ENCODE results near the gene GRK3.
A peak's percentile ranks its signal among the peaks of the same experiment; 100 is the strongest.
"Not testable (repeated sequence)": the region's sequence is repeated elsewhere in the genome, so short reads cannot be mapped to it uniquely, and the experiment has no call there.

The GRK3 gene

DNA sequence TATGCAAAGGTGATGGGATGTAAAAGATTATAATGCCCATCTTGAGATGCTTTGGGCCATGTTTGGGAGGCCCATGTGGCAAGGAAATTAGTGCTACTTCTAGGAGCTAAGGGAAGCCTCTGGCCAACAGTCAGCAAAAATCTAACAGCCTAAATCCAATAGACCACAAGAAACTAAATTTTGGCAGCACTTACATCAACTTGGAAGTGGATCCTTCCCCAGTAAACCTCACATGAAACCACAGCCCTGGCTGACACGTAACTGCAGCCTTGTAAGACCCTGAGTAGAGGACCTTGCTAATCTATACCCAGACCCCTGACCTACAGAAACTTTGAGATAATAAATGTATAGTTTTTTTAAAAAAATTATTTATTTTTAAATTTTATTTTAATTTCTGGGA, 13.1 kb upstream of the GRK3 start:
- DNase-seq = no peak

DNA sequence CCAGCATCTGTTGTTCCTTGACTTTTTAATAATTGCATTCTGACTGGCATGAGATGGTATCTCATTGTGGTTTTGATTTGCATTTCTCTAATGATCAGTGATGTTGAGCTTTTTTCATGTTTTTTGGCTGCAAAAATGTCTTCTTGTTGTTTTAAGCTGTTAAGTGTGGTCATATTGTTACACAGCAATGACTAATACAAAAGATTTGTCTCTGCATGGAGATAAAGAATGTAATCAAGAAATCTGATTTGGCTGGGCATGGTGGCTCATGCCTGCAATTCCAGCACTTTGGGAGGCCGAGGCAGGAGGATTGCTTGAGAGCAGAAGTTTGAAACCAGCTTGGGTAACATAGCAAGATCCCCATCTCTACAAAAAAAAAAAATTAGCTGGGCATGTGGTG, 12.1 kb upstream of the GRK3 start:
- DNase-seq = not testable (repeated sequence)

DNA sequence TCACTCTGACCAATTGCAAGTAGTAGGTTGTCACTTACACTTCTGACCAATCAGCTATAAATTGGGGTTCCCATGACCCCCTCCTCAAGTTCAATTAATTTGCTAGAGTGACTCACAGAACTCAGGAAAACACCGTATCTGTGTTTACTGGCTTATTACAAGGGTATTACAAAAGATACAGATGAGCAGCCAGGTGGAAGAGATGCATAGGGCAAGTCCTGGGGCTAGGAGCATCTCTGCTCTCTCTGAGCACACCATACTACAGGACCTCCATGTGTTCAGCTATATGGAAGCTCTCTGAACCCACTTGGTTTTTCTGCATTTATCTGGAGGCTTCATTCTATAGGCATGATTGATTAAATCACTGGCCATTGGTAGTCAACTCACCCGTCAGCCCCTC, 11.3 kb upstream of the GRK3 start:
- no peak for DNase-seq

DNA sequence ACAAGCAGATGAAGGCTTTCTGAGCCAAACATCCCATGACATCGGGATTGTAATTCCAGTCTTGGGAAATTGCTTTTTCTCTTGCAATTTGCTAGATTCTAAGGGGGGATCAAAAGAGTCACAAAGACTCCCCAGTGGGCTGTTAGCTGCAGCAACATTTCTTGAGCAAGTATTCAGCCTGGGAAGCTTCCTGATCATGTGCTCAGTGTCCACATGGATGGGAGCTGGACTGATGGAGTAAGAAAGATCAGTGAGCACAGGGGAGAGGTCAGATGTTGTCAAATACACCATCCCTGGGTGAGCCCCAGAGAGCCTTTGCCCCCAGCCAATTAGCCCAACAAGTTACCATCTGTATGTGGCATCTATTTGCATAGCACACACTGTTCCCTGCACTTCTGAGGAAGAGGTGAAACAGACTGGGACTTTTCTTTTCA, 10.2 kb upstream of the GRK3 start:
- DNase-seq = peak in 2 of 4 experiments; percentile 17 to 24

DNA sequence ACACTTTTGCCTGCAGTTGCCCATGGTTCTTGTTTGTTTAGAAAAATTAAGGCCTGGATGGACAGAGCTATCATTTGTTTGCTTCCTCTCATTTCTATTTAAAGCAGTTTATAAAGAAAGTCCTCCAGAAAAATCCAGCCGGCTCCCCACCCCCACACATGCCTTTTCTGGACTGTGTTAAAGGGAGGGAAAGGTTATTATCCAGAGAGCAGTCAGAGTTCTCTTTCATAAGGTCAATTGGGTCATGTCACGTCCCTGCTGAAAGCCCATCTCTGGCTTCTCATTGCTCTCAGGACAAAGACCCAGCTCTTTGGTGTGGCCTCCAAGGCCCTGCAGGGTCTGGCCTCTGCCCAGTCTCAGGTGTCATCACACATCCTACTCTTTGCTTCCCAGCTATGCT, 9.8 kb upstream of the GRK3 start:
- DNase-seq = no peak

DNA sequence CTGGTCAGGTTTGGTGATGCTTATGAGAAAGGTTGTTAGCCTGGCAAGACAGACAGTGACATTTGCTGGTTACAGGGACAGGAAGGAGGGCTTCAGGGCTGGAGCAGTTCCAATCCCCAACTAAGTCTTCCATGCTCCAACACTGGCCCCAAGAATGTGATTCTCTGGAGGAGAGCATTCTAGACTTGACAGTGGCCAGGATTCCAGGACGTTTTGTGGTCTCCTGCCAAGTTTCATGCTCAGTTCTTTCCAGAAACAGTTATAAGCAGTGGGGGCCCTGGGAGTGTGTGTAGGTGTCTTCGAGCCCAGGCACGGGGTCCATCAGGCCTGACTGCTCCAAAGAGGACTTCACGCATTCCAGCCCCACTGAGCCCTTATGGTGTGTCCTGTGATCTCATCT, 8.9 kb upstream of the GRK3 start:
- no peak for DNase-seq

DNA sequence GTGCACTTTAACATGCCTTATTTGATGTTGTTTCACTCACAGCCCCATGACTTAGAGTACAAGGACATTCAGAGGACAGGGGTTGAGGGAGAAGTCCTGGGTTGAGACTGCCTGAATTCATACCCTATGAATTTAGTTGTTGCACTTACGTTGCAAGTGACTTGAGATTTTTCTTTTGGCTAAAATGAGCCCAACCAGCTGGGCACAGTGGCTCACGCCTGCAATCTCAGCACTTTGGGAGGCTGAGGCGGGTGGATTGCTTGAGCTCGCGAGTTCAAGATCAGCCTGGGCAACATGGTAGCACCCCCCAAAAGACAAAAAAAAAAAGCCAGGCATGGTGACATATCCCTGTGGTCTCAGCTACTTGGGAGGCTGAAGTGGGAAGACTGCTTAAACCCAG, 7.3 kb upstream of the GRK3 start:
- DNase-seq = no peak

DNA sequence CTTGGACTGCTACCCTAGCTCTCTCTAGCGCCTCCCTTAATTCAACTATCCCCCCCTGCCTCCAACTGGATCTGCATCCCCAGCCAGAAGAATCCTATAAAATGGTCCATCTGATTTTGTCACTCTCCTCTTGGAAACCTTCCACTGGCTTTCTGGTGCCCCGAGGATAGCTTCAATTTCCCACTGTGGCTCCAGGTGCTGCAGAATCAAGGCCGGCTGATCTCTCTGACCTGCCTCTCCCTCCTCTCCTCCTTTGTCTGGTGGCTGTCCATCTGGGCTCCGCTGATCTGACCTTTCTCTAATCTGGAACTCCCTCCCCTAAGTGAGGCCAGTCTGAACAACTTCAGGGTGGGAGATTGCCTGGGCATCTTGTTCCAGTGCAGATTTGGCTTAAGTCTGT, 6.1 kb upstream of the GRK3 start:
- no peak for DNase-seq

DNA sequence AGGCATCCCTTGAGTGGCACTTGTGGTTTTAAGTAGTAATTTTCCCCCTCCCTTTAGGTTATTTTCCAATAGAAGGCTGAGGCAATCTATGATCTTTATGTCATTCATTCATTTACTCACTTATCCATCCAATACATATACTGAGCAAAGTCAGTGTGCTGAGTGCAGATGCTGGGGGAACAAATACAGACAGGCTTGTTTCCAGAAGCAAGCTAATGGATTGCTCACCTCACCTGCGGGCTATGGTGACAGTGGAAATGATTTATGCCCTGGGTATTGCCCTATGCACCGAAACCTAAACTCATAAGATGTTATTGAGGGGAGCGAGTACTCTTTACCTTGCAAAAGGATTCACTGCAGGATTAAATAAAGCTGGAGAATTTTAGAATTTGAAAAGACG, 4.6 kb upstream of the GRK3 start:
- not testable (repeated sequence) for DNase-seq

DNA sequence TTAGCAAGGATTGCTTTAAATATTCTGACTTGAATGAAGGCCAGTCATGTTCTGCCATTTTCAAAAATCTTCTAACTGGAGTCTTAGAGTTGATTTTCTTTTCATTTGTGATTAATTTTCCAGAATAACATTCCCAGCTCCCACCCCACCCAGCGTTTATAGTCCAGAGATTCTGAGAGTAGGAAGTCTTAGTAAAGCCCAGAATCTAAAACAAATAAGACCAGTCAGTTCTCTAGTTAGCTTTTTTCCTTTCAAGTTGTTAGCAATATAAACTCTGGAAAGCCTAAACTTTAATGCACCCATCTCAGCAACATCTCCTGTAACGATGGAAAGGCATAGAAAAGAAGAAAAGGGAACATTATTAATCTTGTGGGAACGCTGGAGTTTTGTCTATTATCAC, 3.3 kb upstream of the GRK3 start:
- DNase-seq = not testable (repeated sequence)

DNA sequence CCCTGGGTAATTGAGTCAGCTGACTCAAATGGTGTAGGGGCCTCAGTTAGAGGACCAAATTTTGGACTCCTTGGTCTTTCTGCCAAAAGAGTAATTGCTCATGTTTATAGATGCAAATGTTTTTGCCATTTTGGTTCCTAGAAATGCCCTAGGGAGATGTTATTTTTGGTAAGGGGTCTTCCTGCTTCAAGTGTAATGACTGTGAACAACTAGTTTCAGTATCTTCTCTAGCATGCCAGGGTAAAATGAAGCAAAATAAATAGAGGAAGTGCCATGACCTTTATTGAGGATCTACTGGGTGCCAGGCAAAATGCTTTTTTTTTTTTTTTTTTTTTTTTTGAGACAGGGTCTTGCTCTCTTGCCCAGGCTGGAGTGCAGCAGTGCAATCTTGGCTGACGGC, 2.5 kb upstream of the GRK3 start:
- peak in 3 of 4 experiments; percentile 13 to 59 (median 46) for DNase-seq

DNA sequence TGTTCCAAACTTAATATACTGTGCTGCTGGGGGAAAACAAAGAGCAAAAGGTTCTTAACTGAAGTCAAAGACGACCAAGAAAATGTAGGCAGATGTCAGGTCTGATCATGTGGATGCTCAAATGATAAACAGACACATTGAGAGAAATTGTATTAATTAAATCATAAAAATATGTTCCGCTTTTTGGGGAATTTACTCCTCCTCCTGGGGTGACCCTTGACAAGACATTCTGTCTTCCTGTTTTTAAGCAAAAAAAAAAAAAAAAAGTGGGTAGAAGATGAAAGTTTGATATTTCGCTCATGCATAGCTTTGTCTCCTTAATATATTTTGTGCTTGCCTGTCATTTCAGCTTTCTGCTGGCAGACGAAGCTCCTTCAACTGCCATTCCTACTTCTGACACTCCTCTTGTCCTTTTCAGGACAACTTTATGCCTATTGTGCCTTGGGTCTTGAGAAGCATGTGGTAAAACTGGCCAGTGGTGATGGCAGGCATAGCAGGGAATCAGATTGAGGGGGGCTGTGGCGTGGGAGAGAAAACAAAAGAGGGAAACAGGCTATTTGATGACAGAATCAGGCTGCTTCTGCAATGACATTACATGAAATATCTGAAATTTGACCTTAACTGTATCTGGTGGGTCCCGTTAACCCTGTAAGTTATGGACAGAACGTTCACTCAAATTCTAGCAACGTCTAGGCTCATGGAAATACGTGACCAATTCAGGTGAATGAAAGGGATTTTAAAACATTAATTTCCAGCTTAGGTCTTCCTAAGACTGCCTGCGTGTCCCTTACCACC, 1.3 kb upstream of the GRK3 start:
- DNase-seq = peak; percentile 72 to 84 (median 74)

DNA sequence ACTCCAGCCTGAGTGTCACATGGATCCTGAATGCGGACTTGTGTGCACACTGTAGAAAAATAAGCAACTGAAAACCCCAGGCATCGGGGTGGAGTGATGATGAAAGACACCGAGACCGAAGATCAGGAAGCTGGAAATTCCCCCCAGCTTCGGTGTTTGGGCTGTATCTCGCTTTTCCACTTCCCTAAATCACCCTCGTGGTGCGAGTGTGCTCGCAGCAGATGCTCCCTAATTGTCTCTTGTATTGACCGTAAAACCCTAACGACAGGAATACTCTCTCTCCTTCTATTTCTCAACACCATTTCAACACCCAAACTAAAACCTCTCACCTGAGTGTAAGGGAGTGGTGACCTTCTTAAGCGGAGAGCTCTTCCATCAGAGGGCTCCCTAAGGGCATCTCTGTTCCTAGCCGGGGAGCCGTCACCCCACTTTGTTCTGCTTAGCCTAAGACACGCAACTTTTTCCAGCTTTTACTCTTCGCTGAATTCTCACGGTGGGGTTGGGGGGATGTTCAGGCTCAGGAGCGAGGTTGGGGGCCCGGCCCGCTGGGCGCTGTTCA, 635 bp upstream of the GRK3 start:
- DNase-seq = peak; percentile 92 to 96 (median 94)

DNA sequence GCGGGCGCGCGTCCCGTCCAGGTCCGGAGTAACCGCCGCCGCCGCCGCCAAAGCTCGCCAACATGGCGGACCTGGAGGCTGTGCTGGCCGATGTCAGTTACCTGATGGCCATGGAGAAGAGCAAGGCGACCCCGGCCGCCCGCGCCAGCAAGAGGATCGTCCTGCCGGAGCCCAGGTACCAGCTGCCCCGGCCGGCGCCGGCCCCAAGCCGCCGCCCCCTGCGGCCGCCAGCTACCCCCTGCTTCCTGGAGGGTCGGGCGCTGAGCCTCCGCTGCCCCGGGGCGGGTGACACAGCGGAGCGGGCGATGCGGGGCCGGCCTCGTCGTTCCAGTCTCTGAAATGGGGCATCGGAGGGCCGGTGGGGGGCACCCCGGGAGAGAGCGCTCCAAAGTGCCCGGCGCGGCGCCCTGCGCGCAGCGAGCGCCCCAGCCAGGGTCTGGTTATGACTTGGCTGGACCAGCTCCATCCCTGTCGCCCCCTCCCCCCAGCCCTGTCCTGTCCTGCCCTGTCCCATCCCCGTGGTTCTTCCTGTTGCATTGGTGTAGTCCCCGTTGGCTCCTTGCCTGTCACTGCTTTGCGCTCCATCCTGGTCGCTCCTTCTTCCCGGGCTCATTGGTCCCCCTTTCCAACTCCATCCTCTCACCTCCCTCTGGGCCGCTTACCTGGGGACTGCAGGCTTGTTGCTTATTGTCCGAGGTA, 653 bp downstream of the GRK3 start:
- peak; percentile 36 to 59 (median 44) for DNase-seq

DNA sequence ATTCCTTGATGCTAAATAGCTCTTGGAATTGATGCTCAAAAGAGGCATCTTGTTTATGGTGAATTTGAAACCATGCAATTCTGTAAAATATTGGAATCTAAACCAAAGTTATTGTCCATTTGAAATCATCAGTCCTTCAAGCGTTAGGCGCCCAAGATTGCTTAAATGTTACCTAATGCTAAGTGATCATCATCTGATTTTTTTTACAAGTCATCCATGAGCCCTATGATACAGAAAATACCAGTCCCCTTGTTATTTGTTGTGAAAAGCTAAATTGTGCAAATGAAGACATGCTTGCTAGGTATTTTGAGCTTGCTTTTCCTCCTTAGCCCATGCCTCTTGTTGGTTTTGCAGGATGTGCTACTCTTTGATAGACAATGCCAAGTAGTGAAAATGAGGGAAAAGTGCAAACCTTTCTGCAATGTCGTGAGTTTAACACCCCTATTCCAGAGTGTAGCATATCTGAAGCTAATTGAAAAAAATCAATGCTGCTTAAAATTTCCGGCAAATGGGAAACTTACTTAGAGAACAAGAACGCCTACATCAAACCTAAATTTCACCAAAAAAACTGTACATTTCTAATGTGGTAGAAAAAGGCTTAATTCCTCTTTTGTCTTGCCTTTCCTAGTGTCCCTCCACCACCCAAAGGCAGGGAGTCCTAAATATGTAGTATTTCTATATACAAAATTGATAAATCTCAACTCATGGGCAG, 1.9 kb downstream of the GRK3 start:
- DNase-seq = peak in 3 of 4 experiments; percentile 33 to 61 (median 49)

DNA sequence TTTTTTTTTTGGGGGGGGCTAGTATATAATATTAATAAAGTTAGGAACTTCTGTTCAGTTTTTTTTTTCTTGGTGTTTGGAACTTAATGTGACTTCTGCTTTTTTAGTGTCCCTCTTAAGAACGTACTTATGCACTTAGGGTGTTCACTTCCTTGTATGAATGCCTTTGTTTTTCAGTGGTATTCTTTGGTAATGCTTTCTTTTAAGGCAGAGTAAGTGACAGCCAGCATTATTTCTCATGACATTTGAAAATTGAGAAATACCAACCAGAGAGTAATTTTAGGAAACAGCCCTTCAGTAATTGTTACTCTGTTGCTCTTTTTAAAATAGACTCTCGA, 2.4 kb downstream of the GRK3 start:
- DNase-seq = peak; percentile 37 to 94 (median 70)

DNA sequence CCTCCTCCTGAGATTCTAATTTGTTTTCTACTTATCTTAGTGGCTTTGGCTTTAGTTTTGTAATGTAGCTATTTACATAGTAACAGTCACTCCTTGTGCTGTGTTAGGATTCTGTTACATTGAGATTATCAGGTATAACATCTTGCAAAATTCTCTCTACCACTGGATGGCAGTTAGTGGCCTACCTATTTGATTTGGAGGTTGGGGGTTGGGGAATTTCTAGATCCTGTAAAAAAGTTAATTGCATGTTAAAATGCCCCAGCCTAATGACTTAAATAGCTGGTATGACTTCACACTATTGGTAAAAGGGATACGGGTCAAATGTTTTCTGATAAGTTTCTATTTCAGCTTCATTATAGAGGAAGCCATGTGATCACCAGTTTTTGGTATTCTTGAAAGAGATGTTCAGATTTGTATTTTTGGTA, 2.8 kb downstream of the GRK3 start:
- DNase-seq = peak in 1 of 4 experiments; percentile 31

DNA sequence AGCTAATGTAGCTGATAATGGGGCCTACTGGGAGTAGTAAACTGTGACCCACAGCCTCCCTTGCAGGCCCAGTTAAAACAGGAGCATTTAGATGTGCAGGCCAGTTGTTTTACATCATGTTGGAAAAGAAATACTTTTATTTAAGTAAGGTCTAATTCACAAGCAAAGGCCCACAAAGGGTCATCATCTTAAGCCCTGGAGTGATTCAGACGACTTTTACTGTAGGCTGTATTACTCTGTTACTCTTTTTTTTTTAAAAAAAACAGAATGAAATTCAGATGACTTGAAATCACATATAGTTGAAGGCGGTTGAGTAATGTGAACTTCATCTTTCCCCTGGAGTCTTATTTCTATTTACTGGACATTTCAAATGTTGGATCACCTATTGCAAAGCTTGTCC, 3.6 kb downstream of the GRK3 start:
- DNase-seq = peak in 1 of 4 experiments; percentile 34

DNA sequence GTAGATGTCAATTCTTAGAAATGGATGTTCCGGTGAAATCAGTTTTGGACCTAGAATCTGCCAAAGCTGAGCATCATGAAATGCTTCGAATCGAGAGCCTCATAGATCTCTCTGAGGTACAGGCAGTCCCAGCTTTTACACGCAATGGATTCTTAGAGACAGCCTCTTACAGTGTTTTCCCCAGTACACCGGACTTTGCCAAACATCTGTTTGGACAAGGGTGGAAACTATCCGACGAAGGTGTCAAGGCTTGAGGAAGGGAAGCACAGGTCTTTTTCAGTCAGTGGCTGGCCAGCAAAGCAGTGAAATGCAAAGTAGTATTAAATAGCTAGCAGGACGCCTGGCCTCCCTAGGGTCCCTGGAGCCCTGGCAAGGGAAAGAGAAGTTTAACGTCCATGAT, 4.9 kb downstream of the GRK3 start:
- DNase-seq = no peak

DNA sequence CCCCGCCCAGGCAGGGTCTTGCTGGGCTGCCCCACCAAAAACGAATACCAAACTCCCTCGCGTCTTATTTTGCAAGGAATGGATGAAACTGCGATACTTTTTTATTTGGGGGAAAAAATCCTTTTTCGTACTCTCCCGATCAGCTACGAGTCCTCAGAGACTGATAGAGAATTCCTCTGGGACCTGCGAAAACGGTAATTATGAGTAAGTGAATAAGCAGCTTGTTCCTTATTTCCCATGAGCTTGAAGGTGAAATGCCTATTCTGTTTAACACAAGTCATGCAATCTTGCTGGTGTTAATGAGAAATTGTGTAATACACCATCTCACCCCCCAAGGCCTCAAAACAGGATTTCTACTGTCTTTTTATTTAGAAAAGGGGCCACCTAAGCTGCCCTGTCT, 5.5 kb downstream of the GRK3 start:
- peak in 2 of 4 experiments; percentile 36 to 41 for DNase-seq

DNA sequence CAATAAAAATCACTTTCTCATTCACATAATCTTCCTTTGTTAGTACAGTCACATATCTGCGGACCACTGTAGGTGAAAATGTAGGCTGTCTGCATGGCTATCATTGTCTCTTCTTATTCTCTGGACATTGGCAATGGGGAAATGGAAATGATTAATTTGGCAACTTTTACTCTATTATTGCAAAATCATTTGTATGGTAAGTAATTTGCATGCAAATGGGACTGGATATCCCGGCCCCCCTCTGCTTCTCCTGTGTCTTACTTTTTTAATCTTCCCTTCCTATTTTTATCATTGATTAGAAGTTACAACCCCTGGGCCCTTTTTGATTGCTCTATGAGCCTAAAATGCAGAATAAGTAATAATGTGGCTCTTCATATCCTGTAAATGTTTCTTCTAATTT, 6.0 kb downstream of the GRK3 start:
- peak in 2 of 4 experiments; percentile 25 to 37 for DNase-seq

DNA sequence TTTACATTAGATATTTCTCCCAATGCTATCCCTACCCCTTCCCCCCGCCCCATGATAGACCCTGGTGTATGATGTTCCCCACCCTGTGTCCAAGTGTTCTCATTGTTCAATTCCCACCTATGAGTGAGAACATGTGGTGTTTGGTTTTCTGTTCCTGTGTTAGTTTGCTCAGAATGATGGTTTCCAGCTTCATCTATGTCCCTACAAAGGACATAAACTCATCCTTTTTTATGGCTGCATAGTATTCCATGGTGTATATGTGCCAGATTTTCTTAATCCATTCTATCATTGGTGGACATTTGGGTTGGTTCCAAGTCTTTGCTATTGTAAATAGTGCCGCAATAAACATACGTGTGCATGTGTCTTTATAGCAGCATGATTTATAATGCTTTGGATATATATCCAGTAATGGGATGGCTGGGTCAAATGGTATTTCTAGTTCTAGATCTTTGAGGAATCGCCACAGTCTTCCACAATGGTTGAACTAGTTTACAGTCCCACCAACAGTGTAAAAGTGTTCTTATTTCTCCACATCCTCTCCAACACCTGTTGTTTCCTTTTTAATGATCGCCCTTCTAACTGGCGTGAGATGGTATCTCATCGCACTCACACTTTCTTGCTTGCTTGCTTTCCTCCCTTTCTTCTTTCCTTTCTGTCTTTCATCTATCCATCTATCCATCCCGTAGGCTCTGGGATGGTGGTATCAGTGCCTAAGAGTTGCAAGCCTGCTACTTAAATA, 7.7 kb downstream of the GRK3 start:
- not testable (repeated sequence) for DNase-seq

Measured in suppressor macrophage (primary cell).